ENCODE results near the gene PPIL1.

GRCh38 chr6:36847152-36847551, 27.5 kb downstream of the PPIL1 start:
- TF ChIP-seq POLR2A (IDR thresholded peaks at IDR 0.05; ENCODE audit: low read length) (no peak), HMGXB4 (CRISPR knock-in tag; IDR thresholded peaks at IDR 0.05; ENCODE audit: borderline replicate concordance) (no peak), ZC3H11A (IDR thresholded peaks at IDR 0.05) (no peak), RCOR1 (IDR thresholded peaks at IDR 0.05; ENCODE audit: low read depth, low read length) (no peak), NR3C1 (IDR thresholded peaks at IDR 0.05) (no peak), MAX (IDR thresholded peaks at IDR 0.05) (no peak), FOSB (CRISPR knock-in tag; IDR thresholded peaks at IDR 0.05) (no peak), ZFP36 (IDR thresholded peaks at IDR 0.05; ENCODE audit: borderline replicate concordance, partially characterized antibody) (no peak)
- TF ChIP-seq, protein P1, sequence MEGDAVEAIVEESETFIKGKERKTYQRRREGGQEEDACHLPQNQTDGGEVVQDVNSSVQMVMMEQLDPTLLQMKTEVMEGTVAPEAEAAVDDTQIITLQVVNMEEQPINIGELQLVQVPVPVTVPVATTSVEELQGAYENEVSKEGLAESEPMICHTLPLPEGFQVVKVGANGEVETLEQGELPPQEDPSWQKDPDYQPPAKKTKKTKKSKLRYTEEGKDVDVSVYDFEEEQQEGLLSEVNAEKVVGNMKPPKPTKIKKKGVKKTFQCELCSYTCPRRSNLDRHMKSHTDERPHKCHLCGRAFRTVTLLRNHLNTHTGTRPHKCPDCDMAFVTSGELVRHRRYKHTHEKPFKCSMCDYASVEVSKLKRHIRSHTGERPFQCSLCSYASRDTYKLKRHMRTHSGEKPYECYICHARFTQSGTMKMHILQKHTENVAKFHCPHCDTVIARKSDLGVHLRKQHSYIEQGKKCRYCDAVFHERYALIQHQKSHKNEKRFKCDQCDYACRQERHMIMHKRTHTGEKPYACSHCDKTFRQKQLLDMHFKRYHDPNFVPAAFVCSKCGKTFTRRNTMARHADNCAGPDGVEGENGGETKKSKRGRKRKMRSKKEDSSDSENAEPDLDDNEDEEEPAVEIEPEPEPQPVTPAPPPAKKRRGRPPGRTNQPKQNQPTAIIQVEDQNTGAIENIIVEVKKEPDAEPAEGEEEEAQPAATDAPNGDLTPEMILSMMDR (IDR thresholded peaks at IDR 0.05), result no peak

Measured in A549 (cell line).